ENCODE measurements around the gene PPP1R3E. TPM values are rescaled to one million over a fixed set of nuclear protein-coding genes. Genes with fewer than 3 reads are reported as not detected.

The PPP1R3E gene
- polyA plus RNA-seq, 1 of the 3 experiments (the other 2 are of a cell fraction), result 6.6 TPM

GRCh38 chr14:23324455-23324846 is 21.8 kb upstream of the PPP1R3E start:
- Histone ChIP-seq H3K9me2 (no peaks in the 10 kb centered on the region), H4K20me1 (ENCODE audit: insufficient read depth) (no peaks in the 10 kb centered on the region), H3F3A (replicated peaks; ENCODE audit: insufficient read depth) (peaks cover 41% of the 10 kb centered on the region), H3K36me3 (replicated peaks in 1 of 2; ENCODE audit: control insufficient read depth in 1 of 2, insufficient read depth in 2 of 2, low read length in 1 of 2) (peaks cover 40 to 44% of the 10 kb centered on the region in 2 experiments), H3K79me2 (ENCODE audit: insufficient read depth) (peaks cover 43% of the 10 kb centered on the region), H3K27me3 (ENCODE audit: insufficient read depth) (no peaks in the 10 kb centered on the region), H3K4me2 (no peak overlapping the region), H2AFZ (ENCODE audit: low read depth) (no peak overlapping the region), H3K27ac (ENCODE audit: low read depth in 2 of 2, low read length in 1 of 2) (no peak overlapping the region), H3K9ac (no peak overlapping the region), H3K9me3 (no peaks in the 10 kb centered on the region), H3K4me3 (ENCODE audit: low read depth in 2 of 2, low read length in 1 of 2) (no peak overlapping the region), H3K4me1 (ENCODE audit: control insufficient read depth in 1 of 2, insufficient read depth in 2 of 2, low read depth in 1 of 2, low read length in 1 of 2) (peaks cover 13 to 19% of the 10 kb centered on the region in 2 experiments; a peak in 3 of 4 replicates)
- TF ChIP-seq RFX5 (IDR thresholded peaks at IDR 0.05; ENCODE audit: low read length), result no peak
- no peak for TF ChIP-seq SMC3 (IDR thresholded peaks at IDR 0.05; ENCODE audit: low read depth, low read length)
- TF ChIP-seq CHD2 (IDR thresholded peaks at IDR 0.05; ENCODE audit: low read length, partially characterized antibody), result no peak
- TF ChIP-seq ELF1 (IDR thresholded peaks at IDR 0.05), result no peak
- TF ChIP-seq MAX (IDR thresholded peaks at IDR 0.05; ENCODE audit: low read depth), result no peak
- TF ChIP-seq JUND (IDR thresholded peaks at IDR 0.05), result no peak
- no peak for TF ChIP-seq FOXJ3 (CRISPR knock-in tag; IDR thresholded peaks at IDR 0.05)
- no peak for TF ChIP-seq CTCF (IDR thresholded peaks at IDR 0.05)
- no peak for TF ChIP-seq TEAD4 (IDR thresholded peaks at IDR 0.05; ENCODE audit: borderline replicate concordance, insufficient read depth)
- TF ChIP-seq SIN3A (IDR thresholded peaks at IDR 0.05; ENCODE audit: borderline replicate concordance, low read depth, low read length), result no peak
- no peak for TF ChIP-seq RXRA (IDR thresholded peaks at IDR 0.05; ENCODE audit: borderline replicate concordance, low read depth)
- no peak for TF ChIP-seq POLR2AphosphoS5 (IDR thresholded peaks at IDR 0.05; ENCODE audit: low read depth, low read length)
- no peak for TF ChIP-seq RCOR1 (IDR thresholded peaks at IDR 0.05; ENCODE audit: low read length)
- no peak for DNase-seq
- ChIA-PET CTCF (interaction anchor here (1.6 to 13.2 kb wide), 2 partner anchors 55 to 61 kb away, joined by 4 to 179 read pairs; partner anchors contain the start of gene CMTM5), POLR2A (no interaction called here)
- 83% methylated on average over 2 of the region's 2 CpGs for WGBS (ENCODE audit: low lambda C conversion rate)

- Histone ChIP-seq H3K27ac (ENCODE audit: low read depth in 2 of 2, low read length in 1 of 2) (no peak overlapping the region; a peak in 1 of 4 replicates), H3K9me3 (no peaks in the 10 kb centered on the region), H3K79me2 (ENCODE audit: insufficient read depth) (peaks cover 43% of the 10 kb centered on the region), H3K27me3 (ENCODE audit: insufficient read depth) (no peaks in the 10 kb centered on the region), H3K4me2 (no peak overlapping the region), H3K4me1 (ENCODE audit: control insufficient read depth in 1 of 2, insufficient read depth in 2 of 2, low read depth in 1 of 2, low read length in 1 of 2) (peaks cover 13 to 19% of the 10 kb centered on the region in 2 experiments; a peak in 3 of 4 replicates), H3F3A (replicated peaks; ENCODE audit: insufficient read depth) (peaks cover 44% of the 10 kb centered on the region), H3K9me2 (no peaks in the 10 kb centered on the region), H2AFZ (ENCODE audit: low read depth) (no peak overlapping the region), H3K4me3 (ENCODE audit: low read depth in 2 of 2, low read length in 1 of 2) (no peak overlapping the region; a peak in 1 of 4 replicates), H3K9ac (no peak overlapping the region), H4K20me1 (ENCODE audit: insufficient read depth) (no peaks in the 10 kb centered on the region), H3K36me3 (replicated peaks in 1 of 2; ENCODE audit: control insufficient read depth in 1 of 2, insufficient read depth in 2 of 2, low read length in 1 of 2) (peaks cover 42 to 48% of the 10 kb centered on the region in 2 experiments)
- POLR2A ChIA-PET, result no interaction called here
- no peak for TF ChIP-seq RCOR1 (IDR thresholded peaks at IDR 0.05; ENCODE audit: low read length)
- no peak for TF ChIP-seq SIN3A (IDR thresholded peaks at IDR 0.05; ENCODE audit: borderline replicate concordance, low read depth, low read length)
- no peak for TF ChIP-seq FOSL2 (IDR thresholded peaks at IDR 0.05; ENCODE audit: borderline replicate concordance, low read depth)
- no peak for TF ChIP-seq ZBTB33 (IDR thresholded peaks at IDR 0.05; ENCODE audit: borderline replicate concordance, low read depth)
- no peak for TF ChIP-seq PBX3 (IDR thresholded peaks at IDR 0.05)
- no peak for TF ChIP-seq IRF3 (IDR thresholded peaks at IDR 0.05; ENCODE audit: low read depth, low read length)
- no peak for TF ChIP-seq CTCF (IDR thresholded peaks at IDR 0.05)
- TF ChIP-seq GABPA (IDR thresholded peaks at IDR 0.05; ENCODE audit: low read depth), result no peak
- WGBS (ENCODE audit: low lambda C conversion rate), result 89% methylated on average over 18 of the region's 18 CpGs
- no peak for DNase-seq
- CTCF ChIA-PET, result interaction anchor here (1.0 to 13.2 kb wide), 5 partner anchors 30 to 239 kb away, joined by 4 to 179 read pairs (median 5); partner anchors contain the start of gene CMTM5
These were observed 21.3 kb upstream of the PPP1R3E start for GRCh38 chr14:23323838-23324454.

All from SK-N-SH (cell line).